Measurements from ENCODE around the gene ELFN2.

ELFN2 gene

GRCh38 chr22:37454857-37455686 is 27.8 kb upstream of the ELFN2 start:
- no peak for DNase-seq (ENCODE audit: low read depth)

DNA sequence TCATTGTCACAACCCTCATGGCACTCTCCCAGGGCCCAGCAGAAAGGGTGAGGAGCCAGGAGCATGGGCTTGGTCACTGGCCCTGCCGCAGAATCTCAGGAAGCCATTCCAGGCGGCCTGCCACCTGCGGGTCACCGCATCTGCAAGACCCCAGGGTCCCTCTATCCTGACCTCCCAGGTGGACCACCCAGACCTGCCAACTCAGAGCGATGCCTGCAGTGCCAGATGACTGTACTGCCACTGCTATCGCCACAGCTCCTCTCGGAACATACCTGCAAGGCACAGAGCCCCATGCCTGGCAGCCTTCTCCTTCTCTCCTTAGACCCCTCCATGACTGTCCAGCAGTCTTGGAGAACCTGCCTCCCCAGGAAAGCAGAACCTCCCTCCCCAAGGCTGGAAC is 26.4 kb upstream of the ELFN2 start:
- DNase-seq (ENCODE audit: low read depth), result no peak

DNA sequence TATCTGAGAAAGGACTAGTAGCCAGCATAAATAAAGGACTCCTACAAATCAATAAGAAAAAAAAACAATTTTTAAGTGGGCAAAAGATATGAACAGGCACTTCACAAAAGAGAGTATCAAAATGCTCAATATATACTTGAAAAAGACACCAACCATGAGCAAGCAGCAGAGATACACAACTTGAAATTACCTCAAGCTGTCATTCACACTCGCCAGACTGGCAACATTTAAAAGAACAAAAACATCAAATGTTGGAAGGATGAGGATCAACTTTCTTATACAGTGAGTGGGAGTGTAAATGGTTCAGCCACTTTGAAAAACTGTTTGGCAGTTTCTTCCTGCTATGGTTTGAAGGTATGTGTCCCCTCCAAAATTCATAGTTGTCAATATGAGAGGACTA is 23.9 kb upstream of the ELFN2 start:
- DNase-seq (ENCODE audit: low read depth), result no peak

GRCh38 chr22:37449331-37450001 is 22.2 kb upstream of the ELFN2 start:
- no peak for DNase-seq (ENCODE audit: low read depth)

GRCh38 chr22:37448516-37449127 is 21.3 kb upstream of the ELFN2 start:
- DNase-seq (ENCODE audit: low read depth), result no peak

DNA sequence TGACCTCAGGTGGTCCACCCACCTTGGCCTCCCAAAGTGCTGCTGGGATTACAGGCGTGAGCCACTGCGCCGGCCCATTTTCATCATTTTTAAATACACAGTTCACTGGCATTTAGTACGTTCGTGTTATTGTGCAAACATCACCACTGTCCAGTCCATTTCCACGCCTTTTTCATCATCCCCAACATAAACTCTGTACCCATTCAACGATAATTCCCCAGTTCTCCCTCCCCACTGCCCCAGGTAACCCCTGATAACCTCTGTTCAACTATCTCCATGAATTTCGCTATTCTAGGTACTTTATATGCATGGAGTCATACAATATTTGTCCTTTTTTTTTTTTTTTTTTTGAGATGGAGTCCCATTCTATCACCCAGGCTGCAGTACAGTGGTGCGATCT is 18.2 kb upstream of the ELFN2 start:
- DNase-seq (ENCODE audit: low read depth), result no peak

- DNase-seq (ENCODE audit: low read depth), result no peak
Measured at GRCh38 chr22:37443977-37444376, 16.7 kb upstream of the ELFN2 start.

GRCh38 chr22:37443086-37443485 is 15.8 kb upstream of the ELFN2 start:
- no peak for DNase-seq (ENCODE audit: low read depth)

GRCh38 chr22:37442537-37442936 is 15.3 kb upstream of the ELFN2 start:
- no peak for DNase-seq (ENCODE audit: low read depth)

GRCh38 chr22:37442135-37442534 is 14.9 kb upstream of the ELFN2 start:
- DNase-seq (ENCODE audit: low read depth), result no peak

GRCh38 chr22:37440875-37441274 is 13.6 kb upstream of the ELFN2 start:
- no peak for DNase-seq (ENCODE audit: low read depth)

- no peak for DNase-seq (ENCODE audit: low read depth)
Measured at GRCh38 chr22:37439347-37439746, 12.1 kb upstream of the ELFN2 start.

DNA sequence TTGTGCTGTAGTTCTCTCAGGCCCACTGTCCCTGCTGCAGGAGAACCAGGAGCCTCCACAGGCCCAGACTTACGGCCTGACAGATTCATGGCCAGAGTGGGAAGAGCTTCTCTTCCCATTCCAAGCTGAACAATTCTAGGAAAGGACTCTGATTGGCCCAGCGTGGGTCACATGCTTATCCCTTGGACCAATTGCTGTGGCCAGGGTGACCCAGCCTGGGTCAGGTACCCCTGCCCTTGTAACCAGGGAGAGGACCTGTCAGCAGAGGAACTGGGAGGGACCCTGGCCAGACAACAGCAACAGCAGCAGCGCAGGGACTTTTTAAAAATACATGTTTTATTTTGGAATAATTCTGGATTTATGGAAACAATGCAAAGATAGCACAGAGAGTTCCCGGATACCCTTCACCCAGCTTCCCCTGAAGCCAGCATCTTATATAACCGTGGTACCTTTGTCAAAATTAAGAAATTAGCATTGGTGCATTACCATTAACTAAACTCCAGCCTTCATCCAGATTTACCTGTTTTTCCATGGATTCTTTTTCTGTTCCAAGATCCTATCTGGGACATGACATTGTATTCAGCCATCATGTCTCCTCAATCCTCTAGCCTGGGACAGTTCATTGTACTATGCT is 8.8 kb upstream of the ELFN2 start:
- DNase-seq (ENCODE audit: low read depth), result no peak

- DNase-seq (ENCODE audit: low read depth), result no peak
Measured at GRCh38 chr22:37433786-37434185, 6.5 kb upstream of the ELFN2 start.

GRCh38 chr22:37432708-37433054 is 5.4 kb upstream of the ELFN2 start:
- no peak for DNase-seq (ENCODE audit: low read depth)

DNA sequence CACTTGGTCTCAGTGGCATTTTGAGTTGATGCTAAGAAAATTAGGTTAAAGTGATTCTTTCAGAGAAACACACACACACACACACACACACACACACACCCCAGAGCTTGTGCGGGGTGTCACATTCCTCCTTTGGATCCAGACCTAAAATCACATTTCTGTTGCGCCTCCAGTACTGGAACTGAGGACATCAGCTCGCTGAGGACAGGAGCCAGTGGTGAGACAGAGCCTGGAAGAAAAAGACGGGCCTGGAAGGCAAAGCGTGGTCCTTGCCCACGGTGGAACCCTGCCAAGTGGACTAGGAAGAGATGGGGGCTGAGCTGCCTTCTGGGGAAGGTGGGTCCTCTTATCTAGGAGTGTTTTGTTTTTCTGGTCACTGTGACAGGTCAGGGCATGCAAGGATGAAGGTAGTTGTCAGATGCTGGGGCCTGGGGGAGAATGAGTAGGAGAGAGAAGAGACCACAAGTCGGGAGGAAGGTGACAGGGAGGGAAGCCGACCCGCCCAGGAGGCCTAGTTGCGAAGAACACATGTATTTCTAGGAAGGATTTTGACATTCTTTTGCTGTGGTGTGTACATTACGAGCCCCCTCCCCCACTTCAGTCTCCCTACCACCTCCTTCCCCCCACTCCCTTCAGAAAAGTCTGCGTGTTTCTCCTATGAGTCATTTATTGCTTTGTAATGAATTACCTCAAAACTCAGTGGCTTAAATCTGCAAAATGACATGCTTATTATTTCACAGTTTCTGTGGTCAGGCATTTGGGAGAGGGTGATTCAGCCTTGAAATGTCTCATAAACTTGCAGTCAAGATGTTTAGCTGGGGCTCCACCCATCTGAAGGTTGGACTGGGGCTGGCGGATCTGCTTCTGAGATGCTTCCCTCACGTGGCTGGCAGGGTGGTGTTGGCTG is 4.8 kb upstream of the ELFN2 start:
- DNase-seq (ENCODE audit: low read depth), result no peak

GRCh38 chr22:37431366-37431765 is 4.1 kb upstream of the ELFN2 start:
- DNase-seq (ENCODE audit: low read depth), result no peak

DNA sequence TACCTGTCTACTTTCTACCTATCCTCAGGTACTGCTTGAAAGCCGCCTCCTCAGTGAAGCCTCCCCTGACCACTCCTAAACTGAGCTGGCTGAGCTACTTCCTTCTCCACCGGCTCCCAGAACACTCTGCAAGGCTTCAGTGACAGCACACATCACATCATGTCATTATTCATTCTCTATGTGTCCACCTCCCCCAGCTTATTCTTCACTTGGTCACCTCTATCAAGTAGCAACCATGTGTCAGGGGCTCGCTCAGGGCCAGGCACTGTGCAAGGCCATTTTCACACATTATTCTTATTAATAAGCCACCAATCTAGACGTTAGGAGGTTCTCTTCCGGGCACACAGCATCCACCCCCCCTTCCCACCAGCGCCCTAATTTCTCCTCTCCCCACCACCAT is 3.7 kb upstream of the ELFN2 start:
- no peak for DNase-seq (ENCODE audit: low read depth)

DNA sequence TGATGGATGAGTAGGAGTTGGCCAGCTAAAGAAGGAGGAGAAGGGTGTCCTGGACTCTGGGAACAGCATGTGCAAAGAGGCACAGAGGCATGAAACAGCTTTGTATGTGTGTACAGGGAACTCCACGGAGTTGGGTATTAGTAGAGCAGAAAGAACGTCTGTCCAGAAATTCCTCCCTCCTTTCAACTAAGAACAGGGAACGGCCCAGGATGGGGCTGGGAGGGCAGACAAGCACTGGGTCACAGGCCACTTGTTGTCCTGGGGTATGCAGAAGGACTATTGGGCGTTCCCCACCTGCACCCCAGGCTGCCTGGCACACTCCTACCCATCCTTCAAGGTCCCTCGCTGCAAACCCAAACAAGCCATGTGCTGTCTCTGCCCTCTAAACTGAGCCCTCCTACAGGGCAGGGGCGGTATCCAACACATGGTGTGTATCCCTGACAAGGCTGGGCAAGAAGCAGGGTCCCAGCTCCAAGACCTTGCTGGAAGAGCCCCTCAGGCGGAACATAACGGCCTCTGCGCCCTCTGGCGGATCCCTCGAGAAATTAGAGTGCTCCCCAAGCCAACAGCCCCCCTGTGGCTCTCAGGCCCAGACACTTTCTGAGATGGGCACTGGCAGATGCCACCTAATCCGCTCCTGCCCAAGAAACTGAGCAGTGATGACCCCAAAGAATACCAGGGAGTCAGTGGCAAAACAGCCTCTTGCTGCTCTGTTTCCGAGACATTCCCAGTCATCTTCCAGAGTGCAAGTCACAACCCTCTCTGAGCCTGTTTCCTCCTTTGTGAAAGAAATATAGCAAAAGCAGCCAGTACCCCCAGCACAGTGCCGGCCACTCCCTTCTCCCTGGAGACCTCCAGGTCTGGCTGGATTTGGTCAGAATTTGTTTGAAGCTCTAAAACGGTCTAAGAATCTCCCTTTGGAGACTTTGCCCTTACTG is 1.6 kb upstream of the ELFN2 start:
- peak; percentile 39 for DNase-seq (ENCODE audit: low read depth)
